Fibroblast of mammary gland (primary cell): ENCODE results near the gene ASAH2.

ENCODE experiments used
- DNase-seq: peaks from one replicate; pipeline ENCODE4 v3.0.0-alpha.2; 2010; ENCODE audit warnings: low read depth
- H3K4me3 ChIP-seq: 2 replicates; pipeline ENCODE4 v1.5.1; 2011; ENCODE audit warnings: low read depth, mild to moderate bottlenecking, low read length, moderate library complexity; ENCODE audit not compliant: control insufficient read depth
- TF ChIP-seq, protein P1 (sequence below): conservative IDR thresholded peaks from 2 replicates; pipeline ENCODE4 v1.5.1; 2011; ENCODE audit warnings: low read depth, low read length, inconsistent platforms; ENCODE audit not compliant: control insufficient read depth, insufficient read depth

Gene ASAH2

DNA sequence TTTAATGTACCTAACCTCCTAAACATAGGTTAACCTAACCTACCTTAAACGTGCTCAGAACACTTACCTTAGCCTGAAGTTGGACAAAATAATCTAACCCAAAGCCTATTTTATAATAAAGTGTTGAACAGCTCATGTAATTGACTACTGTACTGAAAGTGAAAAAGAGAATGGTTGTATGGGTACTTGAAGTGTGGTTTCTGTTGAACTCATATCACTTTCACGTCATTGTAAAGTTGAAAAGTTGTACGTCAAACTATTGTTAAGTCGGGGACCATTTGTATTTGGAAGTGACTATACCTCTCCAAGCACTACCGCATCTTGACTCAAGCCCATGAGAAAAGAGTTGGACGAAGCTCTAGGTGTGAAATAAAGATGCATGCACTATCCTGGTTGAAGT is 37.9 kb upstream of the ASAH2 start:
- no peak for DNase-seq
- H3K4me3 ChIP-seq = no peak overlapping the region
- TF ChIP-seq, protein P1, sequence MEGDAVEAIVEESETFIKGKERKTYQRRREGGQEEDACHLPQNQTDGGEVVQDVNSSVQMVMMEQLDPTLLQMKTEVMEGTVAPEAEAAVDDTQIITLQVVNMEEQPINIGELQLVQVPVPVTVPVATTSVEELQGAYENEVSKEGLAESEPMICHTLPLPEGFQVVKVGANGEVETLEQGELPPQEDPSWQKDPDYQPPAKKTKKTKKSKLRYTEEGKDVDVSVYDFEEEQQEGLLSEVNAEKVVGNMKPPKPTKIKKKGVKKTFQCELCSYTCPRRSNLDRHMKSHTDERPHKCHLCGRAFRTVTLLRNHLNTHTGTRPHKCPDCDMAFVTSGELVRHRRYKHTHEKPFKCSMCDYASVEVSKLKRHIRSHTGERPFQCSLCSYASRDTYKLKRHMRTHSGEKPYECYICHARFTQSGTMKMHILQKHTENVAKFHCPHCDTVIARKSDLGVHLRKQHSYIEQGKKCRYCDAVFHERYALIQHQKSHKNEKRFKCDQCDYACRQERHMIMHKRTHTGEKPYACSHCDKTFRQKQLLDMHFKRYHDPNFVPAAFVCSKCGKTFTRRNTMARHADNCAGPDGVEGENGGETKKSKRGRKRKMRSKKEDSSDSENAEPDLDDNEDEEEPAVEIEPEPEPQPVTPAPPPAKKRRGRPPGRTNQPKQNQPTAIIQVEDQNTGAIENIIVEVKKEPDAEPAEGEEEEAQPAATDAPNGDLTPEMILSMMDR = no peak

DNA sequence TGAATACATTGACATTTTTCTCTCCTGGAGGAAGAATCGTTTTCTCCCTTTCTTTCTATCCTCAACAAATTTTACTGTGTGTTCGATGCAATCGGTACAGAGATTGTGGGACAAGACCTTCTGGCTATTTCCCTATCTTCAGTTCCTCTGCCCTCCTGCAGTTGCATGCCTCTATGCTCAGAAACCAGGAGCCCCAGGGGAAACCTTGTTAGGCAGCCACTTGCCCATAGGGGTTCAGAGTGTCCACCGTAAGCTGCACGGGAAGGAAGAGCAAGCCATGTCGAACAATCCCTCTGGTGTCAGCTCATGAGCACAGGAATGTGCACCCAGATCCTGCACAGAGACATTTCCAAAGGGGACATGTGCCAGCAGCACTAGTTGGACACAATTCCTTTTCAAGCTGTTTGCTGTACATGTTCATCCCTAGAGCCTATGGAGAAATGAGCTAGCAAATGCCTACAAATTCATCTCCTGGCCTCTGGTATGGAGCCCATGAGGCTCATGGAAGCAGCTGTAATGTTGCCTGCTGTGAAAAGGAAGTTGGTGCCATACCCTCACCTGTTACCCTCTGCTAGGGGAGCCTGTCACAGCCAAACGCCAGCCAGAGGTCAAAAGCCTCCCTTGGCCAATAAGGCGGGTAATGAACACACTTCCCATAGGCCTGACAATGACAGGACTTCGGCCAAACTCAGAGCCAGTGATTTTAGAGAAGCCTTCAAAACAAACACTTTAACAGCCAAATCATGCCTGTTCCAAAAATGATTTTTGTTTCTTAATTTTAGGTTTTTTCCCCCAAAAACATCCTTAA is 35.9 kb upstream of the ASAH2 start:
- no peak overlapping the region for H3K4me3 ChIP-seq
- TF ChIP-seq, protein P1 = no peak
- DNase-seq = no peak

- DNase-seq = peak; percentile 90
- no peak overlapping the region for H3K4me3 ChIP-seq
- TF ChIP-seq, protein P1 = no peak
Observed at GRCh38 chr10:50286517-50286916, 35.2 kb upstream of the ASAH2 start.

- DNase-seq = no peak
- TF ChIP-seq, protein P1 = no peak
- no peak overlapping the region for H3K4me3 ChIP-seq
Observed at GRCh38 chr10:50281967-50282522, 30.7 kb upstream of the ASAH2 start.

DNA sequence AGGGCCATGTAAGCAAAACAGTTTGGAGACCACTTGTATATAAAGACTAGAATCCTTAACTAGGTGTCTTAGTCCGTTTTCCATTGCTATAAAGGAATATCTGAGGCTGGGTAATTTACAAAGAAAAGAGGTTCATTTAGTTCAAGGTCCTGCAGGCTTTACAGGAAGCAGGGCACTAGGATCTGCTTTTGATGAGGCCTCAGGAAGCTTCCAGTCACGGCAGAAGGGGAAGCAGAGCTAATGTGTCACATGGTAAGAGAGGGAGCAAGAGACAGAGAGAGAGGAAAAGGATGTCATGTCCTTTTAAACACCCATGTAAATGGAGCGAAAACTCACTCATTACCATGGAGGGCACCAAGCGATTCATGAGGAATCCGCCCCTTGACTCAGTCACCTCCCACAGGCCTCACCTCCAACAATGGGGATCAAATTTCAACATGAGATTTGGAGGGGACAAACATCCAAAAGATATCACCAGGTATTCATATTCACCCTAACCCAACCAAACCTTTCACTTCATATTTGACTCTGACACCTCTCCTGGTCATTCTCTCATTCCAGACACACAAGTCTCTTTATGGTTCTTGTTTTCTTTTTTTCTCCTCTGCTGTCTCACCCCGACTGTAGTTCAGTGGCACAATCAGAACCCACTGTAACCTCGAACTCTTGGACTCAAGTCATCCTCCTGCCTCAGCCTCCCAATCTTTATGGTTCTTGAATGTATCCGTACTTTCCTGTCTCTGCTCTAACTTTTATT is 30.1 kb upstream of the ASAH2 start:
- H3K4me3 ChIP-seq = no peak overlapping the region
- TF ChIP-seq, protein P1 = no peak
- no peak for DNase-seq

DNA sequence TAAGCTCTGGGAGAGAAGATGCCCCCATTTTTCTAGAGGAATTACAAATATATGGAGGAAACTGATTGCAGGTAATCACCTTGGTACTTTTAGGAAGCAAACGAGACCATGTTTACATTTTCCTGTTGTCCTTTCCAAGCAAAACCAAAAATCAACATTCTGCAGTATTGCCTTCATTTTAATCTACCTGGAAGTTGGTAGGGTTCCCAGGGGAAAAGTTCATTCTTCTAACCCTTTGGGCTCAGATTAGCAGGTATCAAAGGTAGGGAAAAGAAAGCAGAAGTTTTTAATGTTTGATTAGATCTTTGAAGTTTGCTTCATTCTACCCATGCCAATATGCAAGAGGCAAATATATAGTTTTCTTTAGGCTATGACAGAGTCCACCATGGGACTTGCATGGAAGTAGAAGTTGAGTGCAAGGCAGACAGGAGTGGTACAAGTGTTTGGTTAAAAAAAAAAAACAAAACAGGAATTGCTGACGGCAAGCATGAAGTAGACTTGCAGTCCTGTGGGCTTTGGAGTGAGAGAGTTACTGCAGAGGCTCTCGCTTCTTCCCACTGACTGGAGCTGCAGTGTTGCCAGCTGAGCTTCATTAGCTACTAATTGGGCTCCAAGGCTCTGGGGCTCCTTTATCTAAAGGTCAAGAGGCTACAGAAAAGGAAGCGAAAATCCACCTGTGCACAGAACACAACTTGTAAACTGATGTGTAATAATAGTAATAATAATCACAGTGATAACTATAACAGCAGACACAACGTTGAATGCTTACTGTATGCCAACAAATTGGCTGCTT is 28.9 kb upstream of the ASAH2 start:
- no peak overlapping the region for H3K4me3 ChIP-seq
- no peak for DNase-seq
- TF ChIP-seq, protein P1 = no peak
